Stimulated activated CD8-positive, alpha-beta memory T cell treated with anti-CD3 and anti-CD28 coated beads, Interleukin-4, amount 100 ng/mL, for 48 hours (primary cell): Measurements from ENCODE around the gene ITIH1.
A peak's percentile ranks its signal among the peaks of the same experiment; 100 is the strongest.
"Not testable (repeated sequence)": the region's sequence is repeated elsewhere in the genome, so short reads cannot be mapped to it uniquely, and the experiment has no call there.

Experiments used
- DNase-seq: peaks from one replicate; pipeline ENCODE4 v3.0.0-alpha.2; 2020

The ITIH1 gene

GRCh38 chr3:52777127-52777958, at the start of gene ITIH1:
Gene ITIH1 (plus strand): TSS chr3:52777599. CDS start chr3:52777616, 17 bp downstream.
- DNase-seq, result peak; percentile 8

DNA sequence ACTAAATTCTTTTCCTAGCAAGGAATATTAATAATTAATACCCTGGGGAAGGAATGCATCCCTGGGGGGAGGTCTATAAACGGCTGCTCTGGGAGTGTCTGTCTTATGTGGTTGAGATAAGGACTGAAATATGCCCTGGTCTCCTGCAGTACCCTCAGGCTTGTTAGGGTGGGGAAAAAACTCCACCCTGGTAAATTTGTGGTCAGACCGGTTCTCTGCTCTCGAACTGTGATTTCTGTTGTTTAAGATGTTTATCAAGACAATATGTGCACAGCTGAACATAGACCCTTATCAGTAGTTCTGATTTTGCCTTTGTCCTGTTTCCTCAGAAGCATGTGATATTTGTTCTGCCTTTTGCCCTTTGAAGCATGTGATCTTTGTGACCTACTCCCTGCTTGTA, 48.6 kb upstream of the ITIH1 start:
- DNase-seq, result not testable (repeated sequence)

DNA sequence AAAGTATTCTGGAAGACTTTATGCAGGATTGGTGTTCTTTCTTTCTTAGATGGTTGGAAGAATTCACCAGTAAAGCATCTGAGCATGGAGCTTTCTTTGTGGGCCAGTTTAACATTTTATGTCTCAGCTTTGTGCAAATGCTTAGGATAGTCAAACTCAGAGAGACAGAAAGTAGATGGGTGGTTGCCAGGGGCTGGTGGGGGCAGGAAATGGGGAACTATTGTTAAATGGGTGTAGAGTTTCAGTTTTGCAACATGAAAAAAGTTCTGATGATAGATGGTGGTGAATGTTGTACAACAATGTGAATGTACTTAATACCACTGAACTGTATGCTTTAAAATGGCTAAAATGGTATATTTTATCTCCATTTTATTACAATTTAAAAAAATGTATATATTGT, 46.7 kb upstream of the ITIH1 start:
- DNase-seq, result no peak

DNA sequence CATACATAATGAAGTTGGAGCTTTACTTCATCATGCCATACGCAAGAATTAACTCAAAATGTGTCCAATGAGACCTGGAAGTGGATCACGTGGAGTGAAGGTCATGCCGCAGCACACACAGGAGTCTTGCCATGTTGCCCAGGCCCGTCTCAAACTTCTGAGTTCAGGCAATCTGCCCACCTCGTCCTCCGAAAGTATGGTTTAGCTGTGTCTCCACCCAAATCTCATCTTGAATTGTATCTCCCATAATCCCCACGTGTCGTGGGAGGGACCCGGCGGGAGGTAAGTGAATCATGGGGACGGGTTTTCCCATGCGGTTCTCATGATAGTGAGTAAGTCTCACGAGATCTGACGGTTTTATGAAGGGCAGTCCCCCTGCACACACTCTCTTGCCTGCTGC, 45.8 kb upstream of the ITIH1 start:
- DNase-seq, result no peak

DNA sequence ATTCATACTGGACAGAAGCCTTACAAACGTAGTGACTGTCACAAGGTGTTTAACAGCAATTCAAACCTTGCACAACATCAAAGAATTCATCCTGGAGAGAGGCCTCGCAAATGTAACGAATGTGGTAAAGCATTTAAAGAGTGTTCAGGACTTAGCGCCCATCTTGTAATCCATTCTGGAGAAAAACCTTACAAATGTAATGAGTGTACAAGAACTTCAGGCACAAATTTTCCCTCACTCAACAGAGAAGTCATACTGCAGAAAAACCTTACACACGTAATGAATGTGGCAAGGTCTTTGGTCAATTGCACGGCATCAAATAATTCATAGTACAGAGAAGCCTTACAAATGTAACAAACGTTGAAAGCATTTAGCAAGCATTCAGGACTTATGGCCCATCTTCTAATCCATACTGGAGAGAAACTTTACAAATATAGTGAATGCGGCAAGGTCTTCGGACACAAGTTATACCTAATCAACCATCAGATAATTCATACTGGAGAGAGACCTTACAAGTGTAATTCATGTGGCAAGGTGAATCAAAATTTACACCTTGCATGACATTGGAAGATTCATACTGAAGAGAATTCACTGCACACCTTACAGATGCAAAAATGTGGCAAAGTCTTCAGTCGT, 44.0 kb upstream of the ITIH1 start:
- no peak for DNase-seq

DNA sequence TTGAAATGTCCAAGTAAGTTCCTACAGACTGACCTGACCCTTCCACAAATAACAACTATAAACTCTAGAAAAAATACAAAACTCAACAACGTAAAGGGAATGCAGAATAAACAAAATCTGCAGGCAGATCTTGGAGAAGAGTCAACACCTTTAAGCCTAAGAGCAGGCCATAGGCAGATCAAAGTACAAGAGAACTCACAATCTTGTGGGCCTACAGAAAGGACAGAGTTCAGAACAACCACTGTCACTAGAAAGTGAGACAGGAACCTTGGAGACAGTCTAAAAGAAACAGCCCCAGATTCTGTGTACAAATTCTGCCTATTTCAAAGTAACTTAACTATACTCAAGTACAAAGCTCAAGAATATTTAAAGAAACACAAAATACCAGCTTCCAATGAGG, 37.7 kb upstream of the ITIH1 start:
- no peak for DNase-seq

GRCh38 chr3:52742418-52743041, 34.9 kb upstream of the ITIH1 start:
- no peak for DNase-seq

DNA sequence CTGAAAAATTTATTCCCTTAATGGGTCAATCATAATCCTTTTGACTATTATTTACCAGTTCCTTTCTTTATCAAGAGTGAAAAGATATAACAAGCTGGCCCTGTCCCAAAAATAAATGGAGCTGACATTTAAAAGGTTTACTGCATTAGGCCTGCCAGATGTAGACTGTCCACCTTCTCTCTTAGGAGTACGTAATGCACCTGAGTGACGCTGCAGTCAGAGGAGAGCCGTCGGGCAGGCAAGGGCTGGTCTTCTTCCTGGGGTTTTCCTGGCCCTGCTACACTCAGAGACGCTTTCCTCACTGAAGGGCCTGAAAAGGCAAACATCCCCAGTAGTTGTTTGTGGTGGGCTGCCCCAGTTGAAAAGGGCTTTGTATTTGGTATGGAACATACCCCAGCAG, 34.2 kb upstream of the ITIH1 start:
- no peak for DNase-seq

DNA sequence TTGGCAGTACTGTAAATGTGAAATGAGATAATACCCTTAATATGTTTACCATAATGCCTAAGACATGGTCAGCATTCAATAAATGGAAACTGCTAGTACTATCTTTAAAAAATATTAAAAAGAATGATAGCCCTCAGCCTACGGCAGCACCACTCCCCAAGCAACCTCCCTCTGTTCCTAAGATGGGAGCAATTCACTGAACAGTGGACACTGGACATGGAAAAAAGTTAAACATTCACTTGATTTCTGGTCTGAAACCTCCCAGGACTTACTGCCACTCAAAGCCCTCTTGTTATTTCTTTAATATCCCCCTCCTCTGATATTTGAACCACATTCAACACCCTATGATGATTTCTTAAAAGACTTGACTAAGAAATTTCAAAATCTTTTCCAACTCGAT, 33.7 kb upstream of the ITIH1 start:
- no peak for DNase-seq

- DNase-seq, result no peak
These were observed 25.2 kb upstream of the ITIH1 start for GRCh38 chr3:52752045-52752660.

GRCh38 chr3:52754373-52754772, 23.0 kb upstream of the ITIH1 start:
- DNase-seq, result no peak

GRCh38 chr3:52756141-52756540, 21.3 kb upstream of the ITIH1 start:
- DNase-seq, result no peak

GRCh38 chr3:52763466-52763865, 13.9 kb upstream of the ITIH1 start:
- no peak for DNase-seq

GRCh38 chr3:52769786-52770455, 7.5 kb upstream of the ITIH1 start:
- no peak for DNase-seq

- peak; percentile 93 for DNase-seq
These were observed 6.7 kb upstream of the ITIH1 start, which contains the start of gene NEK4 for GRCh38 chr3:52770496-52771333. Gene NEK4 (minus strand): TSS chr3:52770940. CDS start chr3:52770746, 194 bp downstream.

- DNase-seq, result no peak
These were observed 6.1 kb upstream of the ITIH1 start for GRCh38 chr3:52771334-52771681.

- no peak for DNase-seq
These were observed 5.7 kb upstream of the ITIH1 start for GRCh38 chr3:52771702-52772101.

- no peak for DNase-seq
These were observed 3.9 kb upstream of the ITIH1 start for GRCh38 chr3:52773361-52774065.

GRCh38 chr3:52774066-52774713, 3.2 kb upstream of the ITIH1 start:
- no peak for DNase-seq

- no peak for DNase-seq
These were observed 2.2 kb upstream of the ITIH1 start for GRCh38 chr3:52774901-52775864.
